ENCODE measurements around the gene CRELD1.

DNA sequence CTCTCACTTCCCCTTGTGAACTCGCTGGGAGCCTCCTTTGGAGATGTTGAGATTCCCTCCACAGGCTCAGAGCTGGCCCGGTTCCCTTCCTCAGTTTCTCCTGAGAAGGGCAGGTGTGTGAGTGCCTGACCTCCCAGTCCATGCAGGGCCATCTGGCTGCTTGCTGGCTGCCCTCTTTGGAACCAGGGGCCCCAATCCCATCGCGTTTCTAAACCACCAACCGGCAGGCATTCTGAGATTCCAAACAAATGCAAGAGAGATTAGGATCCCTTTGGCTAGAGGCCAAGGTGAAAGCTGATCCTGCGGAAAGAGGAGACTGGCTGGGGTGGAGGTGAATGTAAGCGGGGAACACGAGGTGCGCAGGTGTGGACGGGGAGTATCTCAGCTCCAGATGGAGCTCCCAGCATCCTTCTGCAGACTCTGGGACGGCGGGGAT, 21.5 kb downstream of the CRELD1 start:
- no peak for TF ChIP-seq POLR2AphosphoS5 (IDR thresholded peaks at IDR 0.05)
- TF ChIP-seq, protein P1, sequence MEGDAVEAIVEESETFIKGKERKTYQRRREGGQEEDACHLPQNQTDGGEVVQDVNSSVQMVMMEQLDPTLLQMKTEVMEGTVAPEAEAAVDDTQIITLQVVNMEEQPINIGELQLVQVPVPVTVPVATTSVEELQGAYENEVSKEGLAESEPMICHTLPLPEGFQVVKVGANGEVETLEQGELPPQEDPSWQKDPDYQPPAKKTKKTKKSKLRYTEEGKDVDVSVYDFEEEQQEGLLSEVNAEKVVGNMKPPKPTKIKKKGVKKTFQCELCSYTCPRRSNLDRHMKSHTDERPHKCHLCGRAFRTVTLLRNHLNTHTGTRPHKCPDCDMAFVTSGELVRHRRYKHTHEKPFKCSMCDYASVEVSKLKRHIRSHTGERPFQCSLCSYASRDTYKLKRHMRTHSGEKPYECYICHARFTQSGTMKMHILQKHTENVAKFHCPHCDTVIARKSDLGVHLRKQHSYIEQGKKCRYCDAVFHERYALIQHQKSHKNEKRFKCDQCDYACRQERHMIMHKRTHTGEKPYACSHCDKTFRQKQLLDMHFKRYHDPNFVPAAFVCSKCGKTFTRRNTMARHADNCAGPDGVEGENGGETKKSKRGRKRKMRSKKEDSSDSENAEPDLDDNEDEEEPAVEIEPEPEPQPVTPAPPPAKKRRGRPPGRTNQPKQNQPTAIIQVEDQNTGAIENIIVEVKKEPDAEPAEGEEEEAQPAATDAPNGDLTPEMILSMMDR (IDR thresholded peaks at IDR 0.05) = no peak
